Transverse colon (tissue), 4 donors: ENCODE measurements around the gene GGTLC1. TPM values are rescaled to one million over a fixed set of nuclear protein-coding genes. Genes with fewer than 3 reads are reported as not detected.

ENCODE experiments used
- DNase-seq: peaks from one replicate; pipeline ENCODE4 v3.0.0-alpha.2; 2019
- H3K27ac ChIP-seq, 4 donors: fragments of 200-600 bp; sonication (generic); 2 replicates each; pipeline ENCODE4 v1.5.1; 2016 to 2018; ENCODE audit warnings: inconsistent platforms in 4 of 4
- H3K27me3 ChIP-seq: fragments of 200-600 bp; sonication (generic); 2 replicates; pipeline ENCODE4 v1.5.1; 2017; ENCODE audit warnings: inconsistent platforms
- H3K36me3 ChIP-seq, 4 donors: fragments of 200-600 bp; sonication (generic); 2 replicates each; pipeline ENCODE4 v1.5.1; 2017 to 2019; ENCODE audit warnings: inconsistent platforms in 4 of 4
- H3K4me1 ChIP-seq, 4 donors: fragments of 200-600 bp; sonication (generic); 2 replicates each; pipeline ENCODE4 v1.5.1; 2017 to 2020; ENCODE audit warnings: inconsistent platforms in 4 of 4
- H3K4me3 ChIP-seq, 4 donors: fragments of 200-600 bp; sonication (generic); 1 replicate in 1 of 4; 2 replicates in 3 of 4; pipeline versions ENCODE4 v1.5.1 to v1.6.1; 2017 to 2019; ENCODE audit warnings: inconsistent platforms in 4 of 4
- H3K9me3 ChIP-seq, 2 donors: fragments of 200-600 bp; sonication (generic); 2 replicates each; pipeline ENCODE4 v1.5.1; 2017 to 2019; ENCODE audit warnings: inconsistent platforms in 2 of 2
- CTCF ChIP-seq, 5 experiments: fragments of 200-600 bp in 3 of 5; fragments of 450-650 bp in 2 of 5; sonication (generic) in 3 of 5; IDR thresholded peaks; 1 replicate in 2 of 5; 2 replicates in 3 of 5; pipeline ENCODE4 v1.5.1; 2016 to 2017; ENCODE audit warnings: antibody characterized with exemption in 5 of 5, inconsistent platforms in 3 of 5, mild to moderate bottlenecking in 2 of 5, moderate library complexity in 1 of 5
- EP300 ChIP-seq: sonication (generic); formaldehyde crosslinking; IDR thresholded peaks from one replicate; pipeline ENCODE4 v1.6.1; 2017; ENCODE audit warnings: antibody characterized with exemption, low read depth
- POLR2A ChIP-seq: fragments of 450-650 bp; IDR thresholded peaks from one replicate; pipeline ENCODE4 v1.6.1; 2016; ENCODE audit warnings: antibody characterized with exemption, mild to moderate bottlenecking, moderate library complexity
- POLR2AphosphoS5 ChIP-seq, 3 donors: sonication (generic); formaldehyde crosslinking; IDR thresholded peaks; one replicate each; pipeline ENCODE4 v1.6.1; 2016; ENCODE audit warnings: antibody characterized with exemption in 3 of 3
- WGBS, 2 donors: methylation state at CpG; one replicate each; pipeline ENCODE4 v1.1.5; 2018; ENCODE audit warnings: low coverage in 1 of 2; 5-methylcytosine and 5-hydroxymethylcytosine counted together
- in situ Hi-C, 4 donors: fragments of 200-750 bp; cut with MboI; loops; one replicate each; pipeline versions ENCODE4 v1.15.0 to v1.15.1; 2017; ENCODE audit warnings: low sequenced_read_pairs in 3 of 4, low pct_ligation_motif_present in 1 of 4, low pct_unique_long_range_greater_than_20kb in 1 of 4
- intact Hi-C: fragments of 100-400 bp; cut with DNase I; formaldehyde crosslinking; loops from one replicate; pipeline ENCODE4 v1.15.1; 2023; ENCODE audit warnings: low total_unique reads
- total RNA-seq, 4 donors: library from RNA; depleted of rRNA; stranded (reverse); fragments of >200 nt; gene quantifications; one replicate each; pipeline ENCODE4 v1.1.0, GENCODE V29; 2016

GGTLC1 gene
- total RNA-seq, 4 donors from 2014 or later: not detected

GRCh38 chr20:23955896-23956295, 32.7 kb downstream of the GGTLC1 start:
- H3K27me3 ChIP-seq: no peaks in the 10 kb centered on the region
- no peaks in the 10 kb centered on the region for H3K9me3 ChIP-seq
- H3K4me3 ChIP-seq: no peak overlapping the region
- in situ Hi-C loops: no loop called here
- intact Hi-C loops: no loop called here
- no peak overlapping the region for H3K27ac ChIP-seq
- no peaks in the 10 kb centered on the region for H3K36me3 ChIP-seq
- no peak for TF ChIP-seq POLR2AphosphoS5 (IDR thresholded peaks at IDR 0.05)
- no peak for TF ChIP-seq POLR2A
- TF ChIP-seq CTCF (IDR thresholded peaks at IDR 0.05): no peak
- TF ChIP-seq EP300: no peak
- WGBS, 2 donors: 36 to 43% methylated on average over 2 to 3 of the region's 3 CpGs
- no peak for DNase-seq
- H3K4me1 ChIP-seq: no peaks in the 10 kb centered on the region

- DNase-seq: no peak
- no peak for TF ChIP-seq CTCF (IDR thresholded peaks at IDR 0.05)
- no peak for TF ChIP-seq POLR2A
- TF ChIP-seq EP300: no peak
- no peak for TF ChIP-seq POLR2AphosphoS5 (IDR thresholded peaks at IDR 0.05)
- Histone ChIP-seq H3K4me1 (no peaks in the 10 kb centered on the region), H3K36me3 (no peaks in the 10 kb centered on the region), H3K9me3 (no peaks in the 10 kb centered on the region), H3K27me3 (no peaks in the 10 kb centered on the region), H3K4me3 (no peak overlapping the region), H3K27ac (no peak overlapping the region)
- WGBS, 2 donors: 52 to 62% methylated on average over 6 to 13 of the region's 13 CpGs
- in situ Hi-C loops (no loop called here), intact Hi-C loops (no loop called here)
Observed at GRCh38 chr20:23954008-23954745, 34.4 kb downstream of the GGTLC1 start.

GRCh38 chr20:23946206-23946605, 42.4 kb downstream of the GGTLC1 start:
- H3K4me1 ChIP-seq: no peaks in the 10 kb centered on the region
- TF ChIP-seq CTCF (IDR thresholded peaks at IDR 0.05) (no peak), POLR2AphosphoS5 (IDR thresholded peaks at IDR 0.05) (no peak), EP300 (no peak), POLR2A (no peak)
- H3K36me3 ChIP-seq: no peaks in the 10 kb centered on the region
- DNase-seq: no peak
- 58% methylated on average over 3 of the region's 3 CpGs; no CpG with 5 or more reads in 1 of the 2 donors for WGBS, 2 donors
- H3K27ac ChIP-seq: no peak overlapping the region
- H3K9me3 ChIP-seq: no peaks in the 10 kb centered on the region
- H3K27me3 ChIP-seq: no peaks in the 10 kb centered on the region
- in situ Hi-C loops: loop anchor here in 1 of 4 donors (25.0 kb wide), 1 partner anchor 966 kb away; no protein-coding TSS in a partner anchor
- no peak overlapping the region for H3K4me3 ChIP-seq
- intact Hi-C loops: no loop called here

GRCh38 chr20:23943304-23943703, 45.3 kb downstream of the GGTLC1 start:
- H3K27me3 ChIP-seq: no peaks in the 10 kb centered on the region
- intact Hi-C loops: no loop called here
- H3K9me3 ChIP-seq: no peaks in the 10 kb centered on the region
- WGBS, 2 donors: 81 to 88% methylated on average over 3 to 5 of the region's 5 CpGs
- no peak overlapping the region for H3K4me3 ChIP-seq
- no peaks in the 10 kb centered on the region for H3K36me3 ChIP-seq
- H3K27ac ChIP-seq: no peak overlapping the region
- in situ Hi-C loops: loop anchor here in 1 of 4 donors (25.0 kb wide), 1 partner anchor 969 kb away; no protein-coding TSS in a partner anchor
- TF ChIP-seq CTCF (IDR thresholded peaks at IDR 0.05): no peak
- TF ChIP-seq POLR2A: no peak
- TF ChIP-seq POLR2AphosphoS5 (IDR thresholded peaks at IDR 0.05): no peak
- no peak for TF ChIP-seq EP300
- no peak for DNase-seq
- no peaks in the 10 kb centered on the region for H3K4me1 ChIP-seq
